Measurements from ENCODE around the gene MAPKBP1.

GRCh38 chr15:41756198-41756597 is 18.1 kb upstream of the MAPKBP1 start:
- no peak for TF ChIP-seq CTCF (IDR thresholded peaks at IDR 0.05)
- no peak for TF ChIP-seq POLR2A (IDR thresholded peaks at IDR 0.05)
